ENCODE data around the gene PRDM12. TPM values are rescaled to one million over a fixed set of nuclear protein-coding genes. Genes with fewer than 3 reads are reported as not detected.

The PRDM12 gene
- polyA plus RNA-seq, 3 donors, result not detected

DNA sequence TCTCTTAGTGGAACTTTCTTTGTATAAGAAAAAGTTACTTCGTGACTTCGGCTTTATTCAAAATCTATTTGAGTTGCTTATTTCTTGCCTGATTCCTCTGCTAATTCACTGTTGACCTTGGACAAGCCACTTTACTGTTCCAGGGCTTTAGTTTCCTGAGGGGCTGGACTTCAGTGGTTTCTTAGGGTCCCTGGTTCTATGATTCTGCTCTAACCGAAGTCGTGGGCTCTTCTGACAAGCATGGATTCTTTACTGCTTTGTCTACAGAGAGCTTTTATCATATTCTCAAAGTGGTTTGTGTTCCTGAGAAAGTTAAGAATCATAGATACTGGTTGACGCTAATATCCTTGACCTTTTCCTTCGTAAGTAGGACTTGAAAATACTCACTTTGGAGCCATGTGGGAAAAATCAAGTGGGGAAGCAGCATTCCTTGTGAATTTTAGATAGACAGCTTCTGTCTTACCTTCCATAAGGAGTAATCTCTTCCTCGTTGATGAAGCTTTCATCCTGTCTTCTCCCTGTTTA is 50.3 kb downstream of the PRDM12 start:
- DNase-seq (ENCODE audit: low read depth in 3 of 3, low spot score in 2 of 3), result no peak

DNA sequence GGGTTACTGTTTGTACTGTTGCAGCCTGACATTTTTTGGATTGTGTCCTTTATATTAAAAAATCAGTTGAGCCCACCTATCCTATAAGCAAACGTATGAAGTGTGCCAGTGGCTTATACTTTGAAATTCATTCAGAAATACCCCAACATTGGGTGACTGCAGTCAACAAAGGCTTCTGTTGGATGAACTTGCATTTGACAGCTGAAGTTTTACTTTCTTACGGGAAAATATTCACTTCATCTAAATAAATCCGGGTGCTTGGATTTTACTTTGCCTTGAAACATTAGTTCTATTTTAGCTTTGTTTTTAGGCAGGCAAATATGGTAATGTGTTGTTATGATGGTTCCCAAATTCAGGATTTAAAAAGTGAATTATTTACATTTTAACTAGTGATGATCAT is 50.9 kb downstream of the PRDM12 start:
- no peak for DNase-seq (ENCODE audit: low read depth in 3 of 3, low spot score in 2 of 3)

DNA sequence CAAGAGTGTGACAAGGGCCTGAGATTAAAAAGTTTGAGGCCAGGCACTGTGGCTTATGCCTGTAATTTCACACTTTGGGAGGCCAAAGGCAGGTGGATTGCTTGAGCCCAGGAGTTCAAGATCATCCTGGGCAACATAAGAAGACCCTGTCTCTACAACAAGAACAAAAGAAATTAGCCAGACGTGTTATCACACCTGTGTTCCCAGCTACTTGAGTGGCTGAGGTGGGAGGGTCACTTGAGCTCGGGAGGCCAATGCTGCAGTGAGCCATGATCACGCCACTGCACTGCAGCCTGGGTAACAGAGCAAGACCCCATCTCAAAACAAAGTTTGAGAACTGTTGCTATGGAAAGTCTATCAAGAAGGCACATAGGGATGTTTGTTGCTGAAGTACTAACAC is 54.2 kb downstream of the PRDM12 start:
- no peak for DNase-seq (ENCODE audit: low read depth in 3 of 3, low spot score in 2 of 3)

DNA sequence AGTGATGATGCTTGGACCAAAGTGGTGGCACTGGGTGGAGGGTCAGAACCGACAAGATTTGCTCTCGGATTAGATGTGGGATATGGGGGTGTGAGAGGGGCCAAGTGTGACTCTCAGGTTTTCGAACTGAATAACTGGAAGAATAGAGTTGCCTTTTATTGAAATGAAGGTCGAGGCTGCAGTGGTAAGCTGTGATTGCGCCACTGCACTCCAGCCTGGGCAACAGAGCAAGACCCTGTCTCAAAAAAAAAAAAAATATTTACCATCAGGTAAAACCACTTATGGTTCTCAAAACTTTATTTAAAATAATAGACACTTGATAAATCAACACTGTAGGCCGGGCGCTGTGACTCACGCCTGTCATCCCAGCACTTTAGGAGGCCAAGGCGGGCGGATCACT is 56.4 kb downstream of the PRDM12 start:
- DNase-seq (ENCODE audit: low read depth in 3 of 3, low spot score in 2 of 3), result no peak

DNA sequence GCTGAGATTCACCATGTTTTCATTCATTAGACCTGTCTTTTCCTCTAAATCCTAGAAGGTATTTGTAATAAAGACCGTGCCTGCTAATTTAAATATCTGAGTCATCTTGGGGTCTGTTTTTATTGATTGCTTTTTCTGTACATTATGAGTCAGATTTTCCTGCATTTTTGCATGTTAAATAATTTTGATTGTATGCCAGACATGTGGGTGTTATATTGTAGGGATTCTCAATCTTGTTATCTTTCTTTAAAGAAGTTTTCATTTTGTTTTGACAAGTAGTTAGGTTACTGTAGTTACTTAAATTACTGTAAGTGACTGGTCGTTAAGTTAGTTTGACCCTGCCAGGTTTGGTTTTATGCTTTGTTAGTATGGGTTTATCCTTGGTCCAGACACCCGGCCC is 64.3 kb downstream of the PRDM12 start:
- no peak for DNase-seq (ENCODE audit: low read depth in 3 of 3, low spot score in 2 of 3)

DNA sequence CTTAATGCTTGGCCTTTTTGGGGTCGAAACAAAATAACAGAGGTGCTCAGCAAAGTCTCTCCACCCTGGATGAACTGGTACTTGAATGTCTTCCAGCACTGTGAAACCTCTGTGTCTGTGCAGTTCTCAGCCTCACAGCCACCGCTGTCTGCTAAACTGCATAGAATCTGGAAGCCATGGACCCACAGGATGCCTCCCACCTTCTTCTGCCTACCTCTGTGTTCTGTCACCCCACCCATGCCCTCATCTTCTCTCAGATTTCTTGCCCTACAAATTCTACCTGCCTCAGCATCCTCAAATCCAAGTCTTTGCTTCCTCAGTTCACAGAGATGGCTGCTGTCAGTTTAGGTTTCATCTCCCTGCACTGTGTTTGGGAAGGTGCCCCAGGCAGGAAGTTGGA is 64.8 kb downstream of the PRDM12 start:
- no peak for DNase-seq (ENCODE audit: low read depth in 3 of 3, low spot score in 2 of 3)

DNA sequence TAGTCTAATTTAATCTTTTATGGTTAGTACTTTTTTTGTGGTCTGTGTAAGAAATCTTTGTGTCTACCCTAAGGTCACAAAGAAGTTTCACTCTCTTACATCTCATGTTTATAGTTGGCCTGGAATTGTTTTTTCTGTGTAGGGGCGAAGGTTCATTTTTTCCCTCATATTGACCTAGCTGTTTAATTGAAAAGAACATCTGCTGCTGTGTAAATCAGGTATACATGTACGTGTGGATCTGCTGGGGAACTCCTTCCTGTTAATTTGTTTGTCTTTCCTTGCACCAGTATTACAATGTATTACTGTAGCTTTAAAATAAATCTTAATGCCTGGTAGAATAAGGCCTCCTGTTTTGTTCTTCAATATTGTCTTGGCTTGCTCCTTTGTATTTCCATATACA is 67.0 kb downstream of the PRDM12 start:
- DNase-seq (ENCODE audit: low read depth in 3 of 3, low spot score in 2 of 3), result no peak

DNA sequence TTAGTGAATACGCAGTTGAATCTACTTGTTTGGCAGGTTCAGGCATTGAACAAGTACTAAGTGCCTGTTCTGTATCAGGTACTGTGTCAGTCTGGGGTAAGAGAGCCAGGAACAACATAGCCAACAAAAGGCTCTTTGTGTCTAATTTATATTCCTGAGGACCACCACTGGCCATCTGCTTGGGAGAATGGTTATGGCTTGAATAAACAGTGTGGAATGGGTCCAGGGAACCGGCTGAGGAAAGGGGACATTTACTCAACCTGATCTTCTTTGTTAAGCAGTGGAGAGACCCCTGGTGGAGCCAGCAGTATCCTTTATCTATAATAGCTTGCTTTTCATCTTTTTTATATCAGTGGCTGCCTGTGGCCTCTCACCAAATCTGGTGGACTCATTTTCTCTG is 67.7 kb downstream of the PRDM12 start:
- no peak for DNase-seq (ENCODE audit: low read depth in 3 of 3, low spot score in 2 of 3)

Other genes with a start within 250 kb of the PRDM12 start
- 100 to 1,000 TPM; 299 to 385 (median 354) TPM for gene ASS1, start 219.6 kb upstream of the PRDM12 start, polyA plus RNA-seq (ENCODE audit: insufficient read length in 3 of 3)
- gene FUBP3, start 85.0 kb upstream of the PRDM12 start, polyA plus RNA-seq (ENCODE audit: insufficient read length in 3 of 3), result 10 to 100 TPM; 71.0 to 77.5 (median 75.9) TPM
- gene EXOSC2, start 29.2 kb downstream of the PRDM12 start, polyA plus RNA-seq (ENCODE audit: insufficient read length in 3 of 3), result 10 to 100 TPM; 41.5 to 43.0 (median 41.9) TPM
- gene ABL1, start 170.7 kb downstream of the PRDM12 start, polyA plus RNA-seq (ENCODE audit: insufficient read length in 3 of 3), result 10 to 100 TPM; 73.8 to 75.8 (median 73.9) TPM
- gene QRFP, start 232.2 kb downstream of the PRDM12 start, polyA plus RNA-seq (ENCODE audit: insufficient read length in 3 of 3), result under 1 TPM; 0.47 to 0.69 (median 0.50) TPM